ENCODE measurements around the gene FBL. TPM values are rescaled to one million over a fixed set of nuclear protein-coding genes. Genes with fewer than 3 reads are reported as not detected.

The FBL gene
- total and polyA plus RNA-seq, 2 donors (not counting 1 experiment from before 2014, with no cell fraction given), result 253 to 376 TPM

DNA sequence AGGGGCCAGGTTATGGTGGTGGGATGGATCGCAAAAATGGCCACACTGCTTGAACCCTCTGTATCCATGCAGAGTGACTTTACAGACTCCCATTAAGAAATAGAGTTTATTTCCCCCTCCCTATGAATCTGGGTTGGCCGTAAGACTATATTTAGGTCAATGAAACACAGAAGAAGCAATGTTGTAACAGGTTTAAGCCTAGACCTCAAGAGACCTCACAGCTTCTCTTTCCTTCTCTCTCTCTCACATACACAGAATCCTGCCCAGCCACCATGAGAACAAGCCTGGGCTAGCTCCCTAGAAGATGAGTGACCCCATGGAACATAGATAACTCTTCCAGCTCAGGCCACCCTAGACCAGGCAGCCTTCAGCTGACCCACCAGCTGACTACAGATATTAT is 21.0 kb upstream of the FBL start:
- Mint-ChIP-seq H3K27me3 (peaks cover 3% of the 10 kb centered on the region), H3K27ac (no peak overlapping the region), H3K9me3 (ENCODE audit: insufficient read depth) (no peaks in the 10 kb centered on the region), H3K4me3 (no peak overlapping the region), H3K4me1 (no peaks in the 10 kb centered on the region)
- no peak overlapping the region for H3K4me3 ChIP-seq (ENCODE audit: control extremely low read depth in 1 of 5, extremely low read depth in 1 of 5, insufficient read depth in 1 of 5, low read depth in 2 of 5, low read length in 4 of 5)
- peaks cover 0 to 2% of the 10 kb centered on the region in 2 experiments for H3K36me3 ChIP-seq (replicated peaks in 1 of 2; ENCODE audit: control extremely low read depth in 1 of 2, control insufficient read depth in 1 of 2, extremely low read depth in 1 of 2, insufficient read depth in 2 of 2, low read length in 1 of 2)
- CTCF ChIA-PET, result interaction anchor here (1.0 kb wide), 1 partner anchor 103 kb away, joined by 3 read pairs; no protein-coding TSS in a partner anchor
- no CpG with 5 or more reads among the region's 2 CpGs for WGBS (ENCODE audit: insufficient coverage)
- TF ChIP-seq EZH2 (IDR thresholded peaks at IDR 0.05; ENCODE audit: borderline replicate concordance, insufficient read depth, low read depth, low read length, poor library complexity, severe bottlenecking), result no peak
- TF ChIP-seq CTCF (IDR thresholded peaks at IDR 0.05), result no peak
- no peak overlapping the region for H3K27ac ChIP-seq (ENCODE audit: low read length in 2 of 2)
- H2AFZ ChIP-seq (ENCODE audit: insufficient read depth, low read depth, low read length, poor library complexity, severe bottlenecking), result no peak overlapping the region
- no peak for DNase-seq
- H3K9ac ChIP-seq (ENCODE audit: low read length), result no peak overlapping the region
- no peak overlapping the region for H3K4me2 ChIP-seq (replicated peaks; ENCODE audit: low read depth, low read length, poor library complexity, severe bottlenecking)
- no peak for ATAC-seq (ENCODE audit: low read depth)
- intact Hi-C loops (cut with micrococcal nuclease), result no loop called here
- no peaks in the 10 kb centered on the region for H4K20me1 ChIP-seq (ENCODE audit: control insufficient read depth, insufficient read depth, low read length, poor library complexity, severe bottlenecking)
- no peaks in the 10 kb centered on the region for H3K4me1 ChIP-seq (ENCODE audit: control insufficient read depth in 2 of 2, insufficient read depth in 2 of 2, low read length in 2 of 2)
- H3K79me2 ChIP-seq (ENCODE audit: control insufficient read depth, insufficient read depth, low read length), result no peaks in the 10 kb centered on the region
- H3K27me3 ChIP-seq (replicated peaks in 1 of 4; ENCODE audit: control extremely low read depth in 1 of 4, control insufficient read depth in 3 of 4, insufficient read depth in 4 of 4, low read length in 3 of 4), result no peaks in the 10 kb centered on the region
- no peaks in the 10 kb centered on the region for H3K9me3 ChIP-seq (ENCODE audit: control extremely low read depth in 1 of 3, control insufficient read depth in 2 of 3, insufficient read depth in 1 of 3, low read length in 2 of 3)
- POLR2A ChIA-PET, result no interaction called here

DNA sequence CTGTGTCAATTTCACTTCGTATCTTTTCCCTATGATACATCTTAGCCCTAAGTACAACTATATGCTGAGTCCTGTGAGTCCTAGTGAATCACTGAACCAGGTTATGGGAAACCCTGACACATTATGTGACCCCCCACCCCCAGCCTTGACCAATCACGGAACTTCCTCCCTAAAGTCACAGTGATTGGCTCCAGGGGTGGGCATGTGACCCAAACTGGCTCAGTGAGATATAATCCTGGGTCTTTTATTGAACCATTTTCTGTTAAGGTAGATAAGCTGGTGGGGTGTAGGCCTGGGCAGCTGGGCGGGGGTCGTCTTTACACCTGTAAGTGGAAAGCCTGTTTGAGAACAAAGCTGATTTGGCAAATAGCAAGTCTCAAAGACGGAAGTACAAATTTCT is 19.8 kb upstream of the FBL start:
- Mint-ChIP-seq H3K27me3 (peaks cover 3% of the 10 kb centered on the region), H3K4me1 (no peaks in the 10 kb centered on the region), H3K9me3 (ENCODE audit: insufficient read depth) (no peaks in the 10 kb centered on the region), H3K27ac (no peak overlapping the region), H3K4me3 (no peak overlapping the region)
- TF ChIP-seq EZH2 (IDR thresholded peaks at IDR 0.05; ENCODE audit: borderline replicate concordance, insufficient read depth, low read depth, low read length, poor library complexity, severe bottlenecking) (no peak), CTCF (IDR thresholded peaks at IDR 0.05) (no peak)
- Histone ChIP-seq H3K27ac (ENCODE audit: low read length in 2 of 2) (no peak overlapping the region), H2AFZ (ENCODE audit: insufficient read depth, low read depth, low read length, poor library complexity, severe bottlenecking) (no peak overlapping the region), H3K4me1 (ENCODE audit: control insufficient read depth in 2 of 2, insufficient read depth in 2 of 2, low read length in 2 of 2) (no peaks in the 10 kb centered on the region), H4K20me1 (ENCODE audit: control insufficient read depth, insufficient read depth, low read length, poor library complexity, severe bottlenecking) (no peaks in the 10 kb centered on the region), H3K79me2 (ENCODE audit: control insufficient read depth, insufficient read depth, low read length) (no peaks in the 10 kb centered on the region), H3K27me3 (replicated peaks in 1 of 4; ENCODE audit: control extremely low read depth in 1 of 4, control insufficient read depth in 3 of 4, insufficient read depth in 4 of 4, low read length in 3 of 4) (no peaks in the 10 kb centered on the region), H3K9me3 (ENCODE audit: control extremely low read depth in 1 of 3, control insufficient read depth in 2 of 3, insufficient read depth in 1 of 3, low read length in 2 of 3) (no peaks in the 10 kb centered on the region), H3K4me2 (replicated peaks; ENCODE audit: low read depth, low read length, poor library complexity, severe bottlenecking) (no peak overlapping the region), H3K36me3 (replicated peaks in 1 of 2; ENCODE audit: control extremely low read depth in 1 of 2, control insufficient read depth in 1 of 2, extremely low read depth in 1 of 2, insufficient read depth in 2 of 2, low read length in 1 of 2) (peaks cover 0 to 2% of the 10 kb centered on the region in 2 experiments), H3K9ac (ENCODE audit: low read length) (no peak overlapping the region), H3K4me3 (ENCODE audit: control extremely low read depth in 1 of 5, extremely low read depth in 1 of 5, insufficient read depth in 1 of 5, low read depth in 2 of 5, low read length in 4 of 5) (no peak overlapping the region)
- no peak for ATAC-seq (ENCODE audit: low read depth)
- DNase-seq, result no peak
- WGBS (ENCODE audit: insufficient coverage), result 97% methylated on average over 4 of the region's 5 CpGs
- ChIA-PET POLR2A (no interaction called here), CTCF (interaction anchor here (0.6 kb wide), 1 partner anchor 22 kb away, joined by 3 read pairs; no protein-coding TSS in a partner anchor)
- intact Hi-C loops (cut with micrococcal nuclease), result no loop called here

All from B cell (primary cell).